ENCODE measurements around the gene MACO1. TPM values are rescaled to one million over a fixed set of nuclear protein-coding genes. Genes with fewer than 3 reads are reported as not detected.

MACO1 gene
- total RNA-seq, 1 experiment from 2014 or later, result 9.8 TPM

DNA sequence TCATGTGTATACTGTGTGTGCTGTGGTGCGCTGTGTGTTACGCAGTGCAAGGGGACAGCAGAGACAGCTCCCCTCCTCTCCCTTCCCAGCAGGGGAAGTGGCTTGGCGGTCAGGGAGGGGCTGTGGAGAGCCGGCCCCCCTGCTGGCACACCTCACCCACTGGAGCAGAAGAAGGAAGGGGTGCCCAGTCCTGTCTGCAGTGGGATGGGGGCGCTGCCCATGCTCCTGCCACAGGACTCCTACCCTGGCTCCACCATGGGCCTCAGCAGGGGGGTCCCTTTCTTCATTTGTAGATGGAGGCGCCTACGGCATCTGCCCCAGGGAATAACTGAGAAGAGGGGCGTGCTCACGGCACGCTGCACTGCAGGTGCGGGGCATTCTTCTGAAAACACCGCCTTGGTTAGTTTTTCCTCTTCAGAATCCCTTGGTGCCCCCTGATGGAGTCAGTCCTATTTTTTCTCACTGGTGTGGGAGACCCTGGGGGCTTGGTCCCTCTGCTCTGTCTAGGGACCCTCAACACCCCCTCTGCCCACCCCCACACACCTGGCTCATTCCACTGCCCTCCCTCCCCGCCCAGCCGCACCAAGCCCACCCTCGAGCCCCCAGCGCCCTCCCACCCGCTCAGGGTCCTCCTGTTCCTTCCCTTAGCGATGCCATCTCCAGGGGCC, 99.0 kb downstream of the MACO1 start:
- RAD21 ChIA-PET (ENCODE audit: low non-redundant PET in 1 of 2, low total read pairs in 2 of 2, uncharacterized antibody in 2 of 2, unreplicated experiment in 2 of 2), result no interaction called here
- intact Hi-C loops (cut with micrococcal nuclease), result no loop called here
- no TSS peak for BruUV-seq (replicated peaks)

More for the DNA sequence above, 99.0 kb downstream of the MACO1 start:
- Histone ChIP-seq H3K9me3 (ENCODE audit: control insufficient read depth in 1 of 2, insufficient read depth in 1 of 2, low read depth in 1 of 2, low read length in 2 of 2) (peaks cover 0 to 4% of the 10 kb centered on the region in 2 experiments; a peak in 1 of 4 replicates), H2AFZ (ENCODE audit: low read depth, low read length, poor library complexity, severe bottlenecking) (no peak overlapping the region), H3K27ac (ENCODE audit: low read depth, low read length) (no peak overlapping the region), H3K36me3 (ENCODE audit: control insufficient read depth in 1 of 2, insufficient read depth in 2 of 2, low read length in 2 of 2) (no peaks in the 10 kb centered on the region), H3K79me2 (ENCODE audit: insufficient read depth, low read length) (no peaks in the 10 kb centered on the region), H3K4me2 (ENCODE audit: low read length) (no peak overlapping the region), H3K4me3 (replicated peaks in 1 of 2; ENCODE audit: low read depth in 1 of 2, low read length in 2 of 2) (no peak overlapping the region), H3K9ac (ENCODE audit: low read length) (no peak overlapping the region), H4K20me1 (ENCODE audit: insufficient read depth) (no peaks in the 10 kb centered on the region), H3K9me2 (ENCODE audit: insufficient read depth) (no peaks in the 10 kb centered on the region), H3K4me1 (ENCODE audit: control insufficient read depth in 1 of 2, insufficient read depth in 2 of 2, low read length in 2 of 2) (no peaks in the 10 kb centered on the region), H3K27me3 (ENCODE audit: insufficient read depth, low read length) (no peaks in the 10 kb centered on the region)
- no peak for DNase-seq (ENCODE audit: low read depth, low spot score)
- ChIA-PET POLR2A (no interaction called here), CTCF (no interaction called here)
- TF ChIP-seq SRF (IDR thresholded peaks at IDR 0.05; ENCODE audit: low read depth) (no peak), SIN3A (IDR thresholded peaks at IDR 0.05; ENCODE audit: low read depth) (no peak), EZH2 (IDR thresholded peaks at IDR 0.05) (no peak), ZFX (IDR thresholded peaks at IDR 0.05) (no peak), RAD21 (IDR thresholded peaks at IDR 0.05; ENCODE audit: low read depth) (no peak)
- TF ChIP-seq, protein P1, sequence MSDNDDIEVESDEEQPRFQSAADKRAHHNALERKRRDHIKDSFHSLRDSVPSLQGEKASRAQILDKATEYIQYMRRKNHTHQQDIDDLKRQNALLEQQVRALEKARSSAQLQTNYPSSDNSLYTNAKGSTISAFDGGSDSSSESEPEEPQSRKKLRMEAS (IDR thresholded peaks at IDR 0.05), result no peak
- TF ChIP-seq, protein P2, sequence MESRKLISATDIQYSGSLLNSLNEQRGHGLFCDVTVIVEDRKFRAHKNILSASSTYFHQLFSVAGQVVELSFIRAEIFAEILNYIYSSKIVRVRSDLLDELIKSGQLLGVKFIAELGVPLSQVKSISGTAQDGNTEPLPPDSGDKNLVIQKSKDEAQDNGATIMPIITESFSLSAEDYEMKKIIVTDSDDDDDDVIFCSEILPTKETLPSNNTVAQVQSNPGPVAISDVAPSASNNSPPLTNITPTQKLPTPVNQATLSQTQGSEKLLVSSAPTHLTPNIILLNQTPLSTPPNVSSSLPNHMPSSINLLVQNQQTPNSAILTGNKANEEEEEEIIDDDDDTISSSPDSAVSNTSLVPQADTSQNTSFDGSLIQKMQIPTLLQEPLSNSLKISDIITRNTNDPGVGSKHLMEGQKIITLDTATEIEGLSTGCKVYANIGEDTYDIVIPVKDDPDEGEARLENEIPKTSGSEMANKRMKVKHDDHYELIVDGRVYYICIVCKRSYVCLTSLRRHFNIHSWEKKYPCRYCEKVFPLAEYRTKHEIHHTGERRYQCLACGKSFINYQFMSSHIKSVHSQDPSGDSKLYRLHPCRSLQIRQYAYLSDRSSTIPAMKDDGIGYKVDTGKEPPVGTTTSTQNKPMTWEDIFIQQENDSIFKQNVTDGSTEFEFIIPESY (IDR thresholded peaks at IDR 0.05; ENCODE audit: extremely low read depth, insufficient replicate concordance, low read length), result no peak
- no peak for ATAC-seq
